Measurements from ENCODE around the gene UBXN10.

UBXN10 gene

GRCh38 chr1:20180129-20180843 is 5.6 kb upstream of the UBXN10 start:
- in situ Hi-C loops (cut with HindIII; ENCODE audit: low sequenced_read_pairs) = no loop called here

- in situ Hi-C loops (cut with HindIII; ENCODE audit: low sequenced_read_pairs) = no loop called here
Observed at GRCh38 chr1:20180844-20181207, 5.1 kb upstream of the UBXN10 start.

- in situ Hi-C loops (cut with HindIII; ENCODE audit: low sequenced_read_pairs) = no loop called here
Observed at GRCh38 chr1:20182415-20182814, 3.5 kb upstream of the UBXN10 start.

- in situ Hi-C loops (cut with HindIII; ENCODE audit: low sequenced_read_pairs) = no loop called here
Observed at GRCh38 chr1:20183035-20183434, 2.9 kb upstream of the UBXN10 start.

GRCh38 chr1:20183616-20184271 is 2.2 kb upstream of the UBXN10 start:
- in situ Hi-C loops (cut with HindIII; ENCODE audit: low sequenced_read_pairs) = no loop called here

- in situ Hi-C loops (cut with HindIII; ENCODE audit: low sequenced_read_pairs) = no loop called here
Observed at GRCh38 chr1:20184481-20184900, 1.4 kb upstream of the UBXN10 start.

- in situ Hi-C loops (cut with HindIII; ENCODE audit: low sequenced_read_pairs) = no loop called here
Observed at GRCh38 chr1:20184997-20185833, 681 bp upstream of the UBXN10 start.

GRCh38 chr1:20187103-20187812 is 1.4 kb downstream of the UBXN10 start:
- in situ Hi-C loops (cut with HindIII; ENCODE audit: low sequenced_read_pairs) = no loop called here

GRCh38 chr1:20187813-20188454 is 2.0 kb downstream of the UBXN10 start:
- in situ Hi-C loops (cut with HindIII; ENCODE audit: low sequenced_read_pairs) = no loop called here

- in situ Hi-C loops (cut with HindIII; ENCODE audit: low sequenced_read_pairs) = no loop called here
Observed at GRCh38 chr1:20188455-20188817, 2.5 kb downstream of the UBXN10 start.

- in situ Hi-C loops (cut with HindIII; ENCODE audit: low sequenced_read_pairs) = no loop called here
Observed at GRCh38 chr1:20189664-20190063, 3.8 kb downstream of the UBXN10 start.

- in situ Hi-C loops (cut with HindIII; ENCODE audit: low sequenced_read_pairs) = no loop called here
Observed at GRCh38 chr1:20190256-20191160, 4.6 kb downstream of the UBXN10 start.

GRCh38 chr1:20191266-20191825 is 5.5 kb downstream of the UBXN10 start:
- in situ Hi-C loops (cut with HindIII; ENCODE audit: low sequenced_read_pairs) = no loop called here

- in situ Hi-C loops (cut with HindIII; ENCODE audit: low sequenced_read_pairs) = no loop called here
Observed at GRCh38 chr1:20192364-20192763, 6.5 kb downstream of the UBXN10 start.

- in situ Hi-C loops (cut with HindIII; ENCODE audit: low sequenced_read_pairs) = no loop called here
Observed at GRCh38 chr1:20192871-20193411, 7.0 kb downstream of the UBXN10 start.

- in situ Hi-C loops (cut with HindIII; ENCODE audit: low sequenced_read_pairs) = no loop called here
Observed at GRCh38 chr1:20194224-20194623, 8.3 kb downstream of the UBXN10 start.

GRCh38 chr1:20194757-20195461 is 9.0 kb downstream of the UBXN10 start:
- in situ Hi-C loops (cut with HindIII; ENCODE audit: low sequenced_read_pairs) = no loop called here

- in situ Hi-C loops (cut with HindIII; ENCODE audit: low sequenced_read_pairs) = no loop called here
Observed at GRCh38 chr1:20195462-20195780, 9.5 kb downstream of the UBXN10 start.

- in situ Hi-C loops (cut with HindIII; ENCODE audit: low sequenced_read_pairs) = no loop called here
Observed at GRCh38 chr1:20197329-20197791, 11.5 kb downstream of the UBXN10 start.
